Esophagus muscularis mucosa (tissue), 4 donors: ENCODE measurements around the gene ZNF784. TPM values are rescaled to one million over a fixed set of nuclear protein-coding genes. Genes with fewer than 3 reads are reported as not detected.

Experiments used
- DNase-seq: peaks from one replicate; pipeline ENCODE4 v3.0.0-alpha.2; 2017; ENCODE audit errors: extremely low spot score
- H3K27ac ChIP-seq, 4 donors: fragments of 200-600 bp; sonication (generic); replicated peaks in 1 of 4; 1 replicate in 3 of 4; 2 replicates in 1 of 4; pipeline ENCODE4 v1.5.1; 2016 to 2019; ENCODE audit warnings: mild to moderate bottlenecking in 1 of 4
- H3K27me3 ChIP-seq, 4 donors: fragments of 200-600 bp; sonication (generic); one replicate each; pipeline versions ENCODE4 v1.5.1 to v1.6.0; 2016 to 2019
- H3K36me3 ChIP-seq, 4 donors: fragments of 200-600 bp; sonication (generic); one replicate each; pipeline ENCODE4 v1.5.1; 2016 to 2019
- H3K4me1 ChIP-seq, 4 donors: fragments of 200-600 bp; sonication (generic); one replicate each; pipeline ENCODE4 v1.5.1; 2016 to 2019
- H3K4me3 ChIP-seq, 4 donors: fragments of 200-600 bp; sonication (generic); 1 replicate in 2 of 4; 2 replicates in 2 of 4; pipeline ENCODE4 v1.5.1; 2016 to 2019; ENCODE audit warnings: mild to moderate bottlenecking in 4 of 4, moderate library complexity in 1 of 4
- H3K9me3 ChIP-seq, 4 donors: fragments of 200-600 bp; sonication (generic); 1 replicate in 3 of 4; 2 replicates in 1 of 4; pipeline ENCODE4 v1.5.1; 2016 to 2019
- CTCF ChIP-seq, 3 experiments: fragments of 200-600 bp in 2 of 3; fragments of 450-650 bp in 1 of 3; sonication (generic) in 2 of 3; IDR thresholded peaks; one replicate each; pipeline ENCODE4 v1.5.1; 2017 to 2019; ENCODE audit warnings: antibody characterized with exemption in 3 of 3, mild to moderate bottlenecking in 2 of 3, moderate library complexity in 1 of 3
- EP300 ChIP-seq: sonication (generic); formaldehyde crosslinking; IDR thresholded peaks from one replicate; pipeline ENCODE4 v1.6.1; 2017; ENCODE audit warnings: antibody characterized with exemption
- POLR2A ChIP-seq: fragments of 450-650 bp; IDR thresholded peaks from one replicate; pipeline ENCODE4 v1.6.1; 2017; ENCODE audit warnings: antibody characterized with exemption, moderate library complexity, mild to moderate bottlenecking, low read depth
- POLR2AphosphoS5 ChIP-seq, 2 donors: sonication (generic); formaldehyde crosslinking; IDR thresholded peaks; one replicate each; pipeline ENCODE4 v1.6.1; 2017; ENCODE audit warnings: antibody characterized with exemption in 2 of 2
- WGBS: methylation state at CpG from one replicate; pipeline ENCODE4 v1.1.5; 2018; 5-methylcytosine and 5-hydroxymethylcytosine counted together
- intact Hi-C: fragments of 100-400 bp; cut with DNase I; formaldehyde crosslinking; loops from one replicate; pipeline ENCODE4 v1.15.1; 2023
- total RNA-seq, 4 donors: library from RNA; depleted of rRNA; stranded (reverse); fragments of >200 nt; gene quantifications; one replicate each; pipeline versions ENCODE4 v1.1.0 to v1.2.1, GENCODE V29; 2016

Gene ZNF784
- total RNA-seq, 4 donors from 2014 or later: 2.5 to 6.3 (median 4.0) TPM

- WGBS: 83% methylated on average over 5 of the region's 9 CpGs
Measured at GRCh38 chr19:55621205-55621672, 3.1 kb downstream of the ZNF784 start.

GRCh38 chr19:55620410-55621204 lies 3.8 kb downstream of the ZNF784 start:
- Histone ChIP-seq H3K27me3 (no peaks in the 10 kb centered on the region), H3K36me3 (peaks cover 16 to 50% (median 40%) of the 10 kb centered on the region in 4 donors), H3K4me3 (no peak overlapping the region), H3K9me3 (no peaks in the 10 kb centered on the region), H3K27ac (no peak overlapping the region), H3K4me1 (peaks cover 5 to 42% (median 33%) of the 10 kb centered on the region in 4 donors)
- intact Hi-C loops: no loop called here
- TF ChIP-seq CTCF (IDR thresholded peaks at IDR 0.05) (no peak), POLR2AphosphoS5 (IDR thresholded peaks at IDR 0.05) (no peak), EP300 (no peak), POLR2A (no peak)
- DNase-seq: no peak
- 84% methylated on average over 10 of the region's 12 CpGs for WGBS

More at GRCh38 chr19:55621205-55621672, 3.1 kb downstream of the ZNF784 start:
- TF ChIP-seq POLR2A: no peak
- TF ChIP-seq CTCF (IDR thresholded peaks at IDR 0.05): no peak
- TF ChIP-seq POLR2AphosphoS5 (IDR thresholded peaks at IDR 0.05): no peak
- no peak for TF ChIP-seq EP300
- H3K4me3 ChIP-seq: no peak overlapping the region
- no peak for DNase-seq
- no peak overlapping the region for H3K27ac ChIP-seq
- intact Hi-C loops: no loop called here
- no peaks in the 10 kb centered on the region for H3K9me3 ChIP-seq
- no peaks in the 10 kb centered on the region for H3K27me3 ChIP-seq
- peaks cover 5 to 42% (median 33%) of the 10 kb centered on the region in 4 donors for H3K4me1 ChIP-seq
- H3K36me3 ChIP-seq: peaks cover 11 to 44% (median 34%) of the 10 kb centered on the region in 4 donors

- peak in 1 of 2 donors; percentile 19 for TF ChIP-seq POLR2AphosphoS5 (IDR thresholded peaks at IDR 0.05)
- TF ChIP-seq EP300: no peak
- Histone ChIP-seq H3K27me3 (no peaks in the 10 kb centered on the region), H3K4me1 (peaks cover 0 to 32% (median 25%) of the 10 kb centered on the region in 4 donors), H3K36me3 (peaks cover 27 to 63% (median 51%) of the 10 kb centered on the region in 4 donors), H3K27ac (peak overlapping the region in 3 of 4 donors; percentile 36 to 43 (median 40)), H3K4me3 (no peak overlapping the region), H3K9me3 (no peaks in the 10 kb centered on the region)
- DNase-seq: no peak
- 72% methylated on average over 3 of the region's 3 CpGs for WGBS
- intact Hi-C loops: no loop called here
Measured at GRCh38 chr19:55619286-55619685, 5.1 kb downstream of the ZNF784 start.

- H3K36me3 ChIP-seq: peaks cover 32 to 72% (median 59%) of the 10 kb centered on the region in 4 donors
- H3K27me3 ChIP-seq: no peaks in the 10 kb centered on the region
- no peak for DNase-seq
- TF ChIP-seq POLR2AphosphoS5 (IDR thresholded peaks at IDR 0.05) (no peak), CTCF (IDR thresholded peaks at IDR 0.05) (no peak)
- peaks cover 0 to 27% (median 19%) of the 10 kb centered on the region in 4 donors for H3K4me1 ChIP-seq
- 89% methylated on average over 7 of the region's 7 CpGs for WGBS
- peak overlapping the region in 2 of 4 donors; percentile 40 to 43 for H3K27ac ChIP-seq
- H3K9me3 ChIP-seq: no peaks in the 10 kb centered on the region
- H3K4me3 ChIP-seq: no peak overlapping the region
- intact Hi-C loops: no loop called here
Measured at GRCh38 chr19:55618426-55618825, 5.9 kb downstream of the ZNF784 start.

- Histone ChIP-seq H3K4me1 (peaks cover 0 to 32% (median 24%) of the 10 kb centered on the region in 4 donors), H3K4me3 (no peak overlapping the region), H3K27ac (no peak overlapping the region), H3K27me3 (no peaks in the 10 kb centered on the region), H3K9me3 (no peaks in the 10 kb centered on the region), H3K36me3 (peaks cover 32 to 77% (median 59%) of the 10 kb centered on the region in 4 donors)
- intact Hi-C loops: no loop called here
- DNase-seq: no peak
- WGBS: 88% methylated on average over 8 of the region's 8 CpGs
- TF ChIP-seq POLR2A (no peak), EP300 (no peak), POLR2AphosphoS5 (IDR thresholded peaks at IDR 0.05) (no peak), CTCF (IDR thresholded peaks at IDR 0.05) (no peak)
Measured at GRCh38 chr19:55617426-55617825, 6.9 kb downstream of the ZNF784 start.
